Endothelial cell (in vitro differentiated cells): ENCODE data around the gene CYBB. TPM values are rescaled to one million over a fixed set of nuclear protein-coding genes. Genes with fewer than 3 reads are reported as not detected.

Source experiments
- DNase-seq: peaks from one replicate; pipeline ENCODE4 v3.0.0; 2021; ENCODE audit warnings: low spot score
- H3K27ac Mint-ChIP-seq: one replicate; pipeline ENCODE4 v1.8.0; 2021; ENCODE audit warnings: mixed read lengths, inconsistent platforms; ENCODE audit not compliant: unreplicated experiment
- H3K27me3 Mint-ChIP-seq: one replicate; pipeline ENCODE4 v1.8.0; 2021; ENCODE audit warnings: mild to moderate bottlenecking, moderate library complexity, mixed read lengths, inconsistent platforms; ENCODE audit not compliant: unreplicated experiment
- H3K36me3 Mint-ChIP-seq: one replicate; pipeline ENCODE4 v1.8.0; 2021; ENCODE audit warnings: mild to moderate bottlenecking, low read depth, mixed read lengths, inconsistent platforms; ENCODE audit not compliant: unreplicated experiment
- H3K4me1 Mint-ChIP-seq: one replicate; pipeline ENCODE4 v1.8.0; 2021; ENCODE audit warnings: mild to moderate bottlenecking, mixed read lengths, inconsistent platforms; ENCODE audit not compliant: unreplicated experiment
- H3K4me3 Mint-ChIP-seq: one replicate; pipeline ENCODE4 v1.8.0; 2021; ENCODE audit warnings: mild to moderate bottlenecking, mixed read lengths, inconsistent platforms; ENCODE audit not compliant: unreplicated experiment
- H3K9me3 Mint-ChIP-seq: one replicate; pipeline ENCODE4 v1.8.0; 2021; ENCODE audit warnings: mixed read lengths, inconsistent platforms; ENCODE audit not compliant: unreplicated experiment
- total RNA-seq: library from RNA; stranded (reverse); fragmentation: NEBNext Ultra II Directional; extraction: Animal tissue kit (Norgen Biotek cat#: 25700); gene quantifications from one replicate; pipeline ENCODE4 v1.2.1, GENCODE V29; 2021; ENCODE audit not compliant: unreplicated experiment
- TF ChIP-seq, protein P1 (sequence below): fragments of 200-600 bp; sonication (generic); IDR thresholded peaks from one replicate; pipeline ENCODE4 v1.5.0; 2021; ENCODE audit warnings: antibody characterized with exemption; ENCODE audit not compliant: unreplicated experiment

CYBB gene
- total RNA-seq, 1 donor from 2014 or later: not detected

DNA sequence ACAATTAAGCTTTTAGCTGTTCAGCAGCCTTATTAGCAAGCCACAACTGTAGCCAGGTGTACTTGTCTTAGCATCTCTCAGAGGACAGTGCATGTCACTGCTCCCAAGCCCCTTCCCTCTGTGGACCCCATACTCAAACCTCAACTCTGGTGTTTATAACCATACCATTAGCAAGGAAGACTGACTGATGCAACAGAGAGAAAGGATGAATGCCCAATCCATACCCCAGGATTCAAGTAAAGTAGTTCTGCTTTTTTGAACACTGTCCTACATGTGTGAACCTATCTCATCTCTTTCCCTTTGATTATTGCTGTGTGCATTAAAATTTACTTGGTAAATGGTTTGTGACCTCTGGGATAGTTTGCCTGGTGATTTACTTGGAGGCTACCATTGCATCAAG lies 22.8 kb upstream of the CYBB start:
- TF ChIP-seq, protein P1, sequence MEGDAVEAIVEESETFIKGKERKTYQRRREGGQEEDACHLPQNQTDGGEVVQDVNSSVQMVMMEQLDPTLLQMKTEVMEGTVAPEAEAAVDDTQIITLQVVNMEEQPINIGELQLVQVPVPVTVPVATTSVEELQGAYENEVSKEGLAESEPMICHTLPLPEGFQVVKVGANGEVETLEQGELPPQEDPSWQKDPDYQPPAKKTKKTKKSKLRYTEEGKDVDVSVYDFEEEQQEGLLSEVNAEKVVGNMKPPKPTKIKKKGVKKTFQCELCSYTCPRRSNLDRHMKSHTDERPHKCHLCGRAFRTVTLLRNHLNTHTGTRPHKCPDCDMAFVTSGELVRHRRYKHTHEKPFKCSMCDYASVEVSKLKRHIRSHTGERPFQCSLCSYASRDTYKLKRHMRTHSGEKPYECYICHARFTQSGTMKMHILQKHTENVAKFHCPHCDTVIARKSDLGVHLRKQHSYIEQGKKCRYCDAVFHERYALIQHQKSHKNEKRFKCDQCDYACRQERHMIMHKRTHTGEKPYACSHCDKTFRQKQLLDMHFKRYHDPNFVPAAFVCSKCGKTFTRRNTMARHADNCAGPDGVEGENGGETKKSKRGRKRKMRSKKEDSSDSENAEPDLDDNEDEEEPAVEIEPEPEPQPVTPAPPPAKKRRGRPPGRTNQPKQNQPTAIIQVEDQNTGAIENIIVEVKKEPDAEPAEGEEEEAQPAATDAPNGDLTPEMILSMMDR: no peak
- Mint-ChIP-seq H3K9me3 (no peaks in the 10 kb centered on the region), H3K4me1 (no peaks in the 10 kb centered on the region), H3K36me3 (no peaks in the 10 kb centered on the region), H3K27ac (no peak overlapping the region), H3K4me3 (no peak overlapping the region), H3K27me3 (peaks cover 2% of the 10 kb centered on the region)
- DNase-seq: no peak

DNA sequence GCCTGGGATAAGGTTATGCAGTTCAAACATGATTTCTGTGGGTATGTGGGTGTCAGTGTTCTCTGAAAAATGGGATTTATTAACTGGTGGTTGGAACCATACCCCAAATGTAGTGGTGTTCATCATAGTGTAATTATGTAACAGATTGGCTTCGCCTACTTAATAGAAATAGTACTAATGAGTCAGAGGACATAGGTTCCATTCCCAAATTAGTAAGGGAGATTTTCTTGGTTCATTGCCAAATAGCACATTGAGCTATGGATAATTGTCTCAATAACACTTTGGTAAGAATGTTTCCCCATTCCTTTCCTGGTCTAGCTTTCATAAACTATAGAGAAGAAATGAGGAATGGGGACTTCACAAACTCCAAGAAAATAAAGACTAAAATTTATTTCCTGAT lies 20.5 kb upstream of the CYBB start:
- Mint-ChIP-seq H3K27me3 (peaks cover 2% of the 10 kb centered on the region), H3K27ac (no peak overlapping the region), H3K36me3 (no peaks in the 10 kb centered on the region), H3K4me1 (no peaks in the 10 kb centered on the region), H3K9me3 (no peaks in the 10 kb centered on the region), H3K4me3 (no peak overlapping the region)
- no peak for DNase-seq
- TF ChIP-seq, protein P1: no peak

- H3K4me1 Mint-ChIP-seq: no peaks in the 10 kb centered on the region
- no peak overlapping the region for H3K27ac Mint-ChIP-seq
- H3K4me3 Mint-ChIP-seq: no peak overlapping the region
- DNase-seq: no peak
- no peaks in the 10 kb centered on the region for H3K36me3 Mint-ChIP-seq
- no peaks in the 10 kb centered on the region for H3K9me3 Mint-ChIP-seq
- TF ChIP-seq, protein P1: no peak
- H3K27me3 Mint-ChIP-seq: peaks cover 2% of the 10 kb centered on the region
Observed at GRCh38 chrX:37759878-37760418, 19.9 kb upstream of the CYBB start.

- H3K4me1 Mint-ChIP-seq: no peaks in the 10 kb centered on the region
- H3K27me3 Mint-ChIP-seq: peaks cover 1% of the 10 kb centered on the region
- TF ChIP-seq, protein P1: no peak
- no peaks in the 10 kb centered on the region for H3K36me3 Mint-ChIP-seq
- no peaks in the 10 kb centered on the region for H3K9me3 Mint-ChIP-seq
- H3K27ac Mint-ChIP-seq: no peak overlapping the region
- no peak overlapping the region for H3K4me3 Mint-ChIP-seq
- DNase-seq: no peak
Observed at GRCh38 chrX:37763400-37763799, 16.5 kb upstream of the CYBB start.

DNA sequence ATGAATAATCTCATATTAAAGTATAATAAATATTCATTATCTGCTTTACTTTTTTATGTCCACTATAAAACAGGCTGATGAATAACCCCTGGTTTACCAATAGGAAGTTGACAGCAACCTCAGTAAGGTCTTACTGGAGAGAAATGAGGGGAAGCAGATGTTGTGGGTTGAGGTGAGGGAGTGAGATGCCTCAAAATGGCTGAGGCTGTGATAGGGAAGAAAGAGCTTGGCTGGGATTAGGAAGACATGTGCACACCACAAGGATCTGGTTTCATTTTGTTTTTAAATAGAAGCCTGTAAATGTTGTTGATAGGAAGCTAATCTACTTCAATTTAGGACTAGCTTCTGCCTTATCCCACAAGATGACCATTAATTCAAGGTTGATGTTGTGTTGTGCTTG lies 14.4 kb upstream of the CYBB start:
- H3K9me3 Mint-ChIP-seq: no peaks in the 10 kb centered on the region
- TF ChIP-seq, protein P1: no peak
- peaks cover 1% of the 10 kb centered on the region for H3K27me3 Mint-ChIP-seq
- no peak overlapping the region for H3K4me3 Mint-ChIP-seq
- H3K36me3 Mint-ChIP-seq: no peaks in the 10 kb centered on the region
- H3K4me1 Mint-ChIP-seq: no peaks in the 10 kb centered on the region
- H3K27ac Mint-ChIP-seq: no peak overlapping the region
- no peak for DNase-seq
